Measurements from ENCODE around the gene WRAP73. TPM values are rescaled to one million over a fixed set of nuclear protein-coding genes. Genes with fewer than 3 reads are reported as not detected.
"Not testable (repeated sequence)": the region's sequence is repeated elsewhere in the genome, so short reads cannot be mapped to it uniquely, and the experiment has no call there.

The WRAP73 gene
- total RNA-seq, 2 experiments from 2014 or later, result 22.3 to 22.7 TPM

- Mint-ChIP-seq H3K27me3 (no peaks in the 10 kb centered on the region), H3K36me3 (ENCODE audit: low read depth) (no peaks in the 10 kb centered on the region), H3K4me1 (ENCODE audit: low read depth) (no peaks in the 10 kb centered on the region), H3K9me3 (no peaks in the 10 kb centered on the region), H3K27ac (no peak overlapping the region), H3K4me3 (no peak overlapping the region)
- Histone ChIP-seq H3K9me3 (ENCODE audit: control insufficient read depth in 1 of 2, insufficient read depth in 1 of 2, low read length in 2 of 2) (peaks cover 0 to 3% of the 10 kb centered on the region in 2 experiments), H3K36me3 (ENCODE audit: insufficient read depth, low read length) (no peaks in the 10 kb centered on the region), H3K4me3 (ENCODE audit: low read length) (no peak overlapping the region), H3K4me1 (ENCODE audit: insufficient read depth, low read length) (no peaks in the 10 kb centered on the region), H3K27ac (ENCODE audit: low read depth in 1 of 2, low read length in 2 of 2) (no peak overlapping the region), H3K27me3 (ENCODE audit: control insufficient read depth in 1 of 2, insufficient read depth in 2 of 2, low read length in 2 of 2) (no peaks in the 10 kb centered on the region)
- POLR2A ChIA-PET, result no interaction called here
- no peak for ATAC-seq (ENCODE audit: poor library complexity)
- no peak for DNase-seq
- TF ChIP-seq, protein P1, sequence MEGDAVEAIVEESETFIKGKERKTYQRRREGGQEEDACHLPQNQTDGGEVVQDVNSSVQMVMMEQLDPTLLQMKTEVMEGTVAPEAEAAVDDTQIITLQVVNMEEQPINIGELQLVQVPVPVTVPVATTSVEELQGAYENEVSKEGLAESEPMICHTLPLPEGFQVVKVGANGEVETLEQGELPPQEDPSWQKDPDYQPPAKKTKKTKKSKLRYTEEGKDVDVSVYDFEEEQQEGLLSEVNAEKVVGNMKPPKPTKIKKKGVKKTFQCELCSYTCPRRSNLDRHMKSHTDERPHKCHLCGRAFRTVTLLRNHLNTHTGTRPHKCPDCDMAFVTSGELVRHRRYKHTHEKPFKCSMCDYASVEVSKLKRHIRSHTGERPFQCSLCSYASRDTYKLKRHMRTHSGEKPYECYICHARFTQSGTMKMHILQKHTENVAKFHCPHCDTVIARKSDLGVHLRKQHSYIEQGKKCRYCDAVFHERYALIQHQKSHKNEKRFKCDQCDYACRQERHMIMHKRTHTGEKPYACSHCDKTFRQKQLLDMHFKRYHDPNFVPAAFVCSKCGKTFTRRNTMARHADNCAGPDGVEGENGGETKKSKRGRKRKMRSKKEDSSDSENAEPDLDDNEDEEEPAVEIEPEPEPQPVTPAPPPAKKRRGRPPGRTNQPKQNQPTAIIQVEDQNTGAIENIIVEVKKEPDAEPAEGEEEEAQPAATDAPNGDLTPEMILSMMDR (IDR thresholded peaks at IDR 0.05), result no peak
- CTCF ChIA-PET, result interaction anchor here (0.7 kb wide), 1 partner anchor 30 kb away, joined by 3 read pairs; no protein-coding TSS in a partner anchor
- intact Hi-C loops (cut with DNase I, micrococcal nuclease), result loop anchor here in 1 of 2 experiments (5.0 kb wide), 1 partner anchor 36 kb away; no protein-coding TSS in a partner anchor
These were observed 61.5 kb downstream of the WRAP73 start for GRCh38 chr1:3588395-3588794.

DNA sequence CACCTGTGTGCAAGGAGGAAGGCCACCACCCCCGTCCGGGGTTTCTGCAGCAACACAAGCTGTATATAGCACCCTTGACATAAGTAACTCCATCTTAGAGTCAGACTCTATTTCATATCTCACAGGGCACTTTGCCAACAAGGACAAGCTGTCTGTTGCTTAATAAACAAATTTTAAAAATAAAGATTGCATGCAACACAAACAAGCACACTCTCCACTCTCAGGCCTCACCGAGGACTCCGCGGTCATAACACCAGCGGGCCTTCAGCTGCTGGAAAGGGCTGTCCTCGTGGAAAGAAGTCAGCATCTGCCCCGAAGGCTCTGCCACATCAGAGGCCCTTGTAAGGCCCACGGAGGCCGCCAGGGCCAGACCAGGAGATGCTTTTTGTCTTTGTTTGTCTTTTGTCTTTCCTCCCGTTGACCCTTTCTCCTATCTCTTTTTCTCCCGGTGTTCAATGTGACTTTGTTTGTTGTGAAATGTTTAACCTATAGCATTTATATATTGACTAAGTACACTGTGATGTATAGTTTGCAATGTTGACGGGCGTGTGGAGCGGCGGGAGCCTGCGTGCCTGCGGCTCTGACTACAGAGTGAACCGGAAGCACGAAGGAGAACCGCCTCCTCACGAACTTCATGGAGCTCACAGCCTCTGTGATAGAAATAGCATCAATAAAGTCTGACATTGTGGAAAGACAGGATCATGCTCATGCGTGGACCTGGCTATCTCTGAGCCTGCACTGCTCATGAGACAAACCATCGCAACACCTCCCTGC is 62.7 kb downstream of the WRAP73 start:
- Histone ChIP-seq H3K36me3 (ENCODE audit: insufficient read depth, low read length) (no peaks in the 10 kb centered on the region), H3K27ac (ENCODE audit: low read depth in 1 of 2, low read length in 2 of 2) (no peak overlapping the region), H3K27me3 (ENCODE audit: control insufficient read depth in 1 of 2, insufficient read depth in 2 of 2, low read length in 2 of 2) (no peaks in the 10 kb centered on the region), H3K4me3 (ENCODE audit: low read length) (no peak overlapping the region), H3K4me1 (ENCODE audit: insufficient read depth, low read length) (no peaks in the 10 kb centered on the region), H3K9me3 (ENCODE audit: control insufficient read depth in 1 of 2, insufficient read depth in 1 of 2, low read length in 2 of 2) (peaks cover 0 to 3% of the 10 kb centered on the region in 2 experiments)
- Mint-ChIP-seq H3K4me1 (ENCODE audit: low read depth) (no peaks in the 10 kb centered on the region), H3K9me3 (no peaks in the 10 kb centered on the region), H3K27ac (no peak overlapping the region), H3K27me3 (no peaks in the 10 kb centered on the region), H3K4me3 (no peak overlapping the region), H3K36me3 (ENCODE audit: low read depth) (no peaks in the 10 kb centered on the region)
- TF ChIP-seq, protein P1 (IDR thresholded peaks at IDR 0.05), result no peak
- intact Hi-C loops (cut with DNase I, micrococcal nuclease), result loop anchor here in 1 of 2 experiments (5.0 kb wide), 1 partner anchor 35 kb away; no protein-coding TSS in a partner anchor
- ATAC-seq (ENCODE audit: poor library complexity) (no peak), DNase-seq (no peak)
- POLR2A ChIA-PET, result no interaction called here
- CTCF ChIA-PET, result no interaction called here

DNA sequence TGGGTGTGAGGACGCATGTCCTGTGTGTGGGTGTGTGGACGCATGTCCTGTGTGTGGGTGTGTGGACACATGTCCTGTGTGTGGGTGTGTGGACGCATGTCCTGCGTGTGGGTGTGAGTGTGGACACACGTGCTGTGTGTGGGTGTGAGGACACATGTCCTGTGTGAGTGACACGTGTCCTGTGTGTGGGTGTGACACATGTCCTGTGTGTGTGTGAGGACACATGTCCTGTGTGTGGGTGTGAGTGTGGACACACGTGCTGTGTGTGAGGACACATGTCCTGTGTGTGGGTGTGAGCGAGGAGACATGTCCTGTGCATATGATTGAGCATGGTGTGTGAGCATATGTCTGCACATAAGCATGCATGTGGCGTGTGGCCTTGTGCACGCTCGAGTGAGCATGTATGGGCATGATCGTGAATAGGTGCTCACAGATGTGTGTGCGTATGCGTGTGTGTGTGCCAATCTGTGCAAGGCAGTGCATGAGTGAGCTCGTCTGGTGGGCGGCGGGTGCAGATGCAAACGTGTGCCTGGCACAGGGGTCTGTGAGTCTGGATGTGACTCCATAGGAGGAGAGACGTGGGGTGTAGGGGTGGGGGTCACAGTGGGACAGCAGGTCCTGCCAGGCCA is 63.8 kb downstream of the WRAP73 start:
- no peak overlapping the region for H3K27ac Mint-ChIP-seq
- ATAC-seq (ENCODE audit: poor library complexity) (no peak), DNase-seq (no peak)
- H3K4me3 Mint-ChIP-seq, result no peak overlapping the region
- Histone ChIP-seq H3K36me3 (ENCODE audit: insufficient read depth, low read length) (no peaks in the 10 kb centered on the region), H3K4me3 (ENCODE audit: low read length) (no peak overlapping the region), H3K27ac (ENCODE audit: low read depth in 1 of 2, low read length in 2 of 2) (no peak overlapping the region), H3K9me3 (ENCODE audit: control insufficient read depth in 1 of 2, insufficient read depth in 1 of 2, low read length in 2 of 2) (peaks cover 0 to 3% of the 10 kb centered on the region in 2 experiments), H3K4me1 (ENCODE audit: insufficient read depth, low read length) (no peaks in the 10 kb centered on the region), H3K27me3 (ENCODE audit: control insufficient read depth in 1 of 2, insufficient read depth in 2 of 2, low read length in 2 of 2) (no peaks in the 10 kb centered on the region)
- no peaks in the 10 kb centered on the region for H3K4me1 Mint-ChIP-seq (ENCODE audit: low read depth)
- H3K9me3 Mint-ChIP-seq, result no peaks in the 10 kb centered on the region
- CTCF ChIA-PET, result no interaction called here
- POLR2A ChIA-PET, result no interaction called here
- H3K27me3 Mint-ChIP-seq, result no peaks in the 10 kb centered on the region
- no peaks in the 10 kb centered on the region for H3K36me3 Mint-ChIP-seq (ENCODE audit: low read depth)
- intact Hi-C loops (cut with DNase I, micrococcal nuclease), result loop anchor here in 1 of 2 experiments (5.0 kb wide), 1 partner anchor 34 kb away; no protein-coding TSS in a partner anchor
- TF ChIP-seq, protein P1 (IDR thresholded peaks at IDR 0.05), result no peak

DNA sequence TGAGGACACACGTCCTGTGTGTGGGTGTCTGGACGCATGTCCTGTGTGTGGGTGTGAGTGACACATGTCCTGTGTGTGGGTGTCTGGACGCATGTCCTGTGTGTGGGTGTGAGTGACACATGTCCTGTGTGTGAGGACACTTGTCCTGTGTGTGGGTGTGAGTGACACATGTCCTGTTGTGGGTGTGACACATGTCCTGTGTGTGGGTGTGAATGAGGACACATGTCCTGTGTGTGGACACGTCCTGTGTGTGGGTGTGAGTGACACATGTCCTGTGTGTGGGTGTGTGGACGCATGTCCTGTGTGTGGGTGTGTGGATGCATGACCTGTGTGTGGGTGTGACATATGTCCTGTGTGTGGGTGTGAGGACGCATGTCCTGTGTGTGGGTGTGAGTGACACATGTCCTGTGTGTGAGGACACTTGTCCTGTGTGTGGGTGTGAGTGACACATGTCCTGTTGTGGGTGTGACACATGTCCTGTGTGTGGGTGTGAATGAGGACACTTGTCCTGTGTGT is 64.5 kb downstream of the WRAP73 start:
- DNase-seq; H3K9me3 Mint-ChIP-seq; H3K4me1 ChIP-seq (ENCODE audit: insufficient read depth, low read length); CTCF ChIA-PET; H3K27me3 ChIP-seq (ENCODE audit: control insufficient read depth in 1 of 2, insufficient read depth in 2 of 2, low read length in 2 of 2); H3K4me3 Mint-ChIP-seq; H3K36me3 ChIP-seq (ENCODE audit: insufficient read depth, low read length); H3K4me3 ChIP-seq (ENCODE audit: low read length); ATAC-seq (ENCODE audit: poor library complexity); POLR2A ChIA-PET; H3K9me3 ChIP-seq (ENCODE audit: control insufficient read depth in 1 of 2, insufficient read depth in 1 of 2, low read length in 2 of 2); H3K27ac ChIP-seq (ENCODE audit: low read depth in 1 of 2, low read length in 2 of 2); H3K27ac Mint-ChIP-seq; H3K4me1 Mint-ChIP-seq (ENCODE audit: low read depth); H3K27me3 Mint-ChIP-seq; H3K36me3 Mint-ChIP-seq (ENCODE audit: low read depth): not testable (repeated sequence)
- intact Hi-C loops (cut with DNase I, micrococcal nuclease), result loop anchor here in 1 of 2 experiments (5.0 kb wide), 1 partner anchor 33 kb away; no protein-coding TSS in a partner anchor
